ENCODE data around the gene ANK3.

Gene ANK3

DNA sequence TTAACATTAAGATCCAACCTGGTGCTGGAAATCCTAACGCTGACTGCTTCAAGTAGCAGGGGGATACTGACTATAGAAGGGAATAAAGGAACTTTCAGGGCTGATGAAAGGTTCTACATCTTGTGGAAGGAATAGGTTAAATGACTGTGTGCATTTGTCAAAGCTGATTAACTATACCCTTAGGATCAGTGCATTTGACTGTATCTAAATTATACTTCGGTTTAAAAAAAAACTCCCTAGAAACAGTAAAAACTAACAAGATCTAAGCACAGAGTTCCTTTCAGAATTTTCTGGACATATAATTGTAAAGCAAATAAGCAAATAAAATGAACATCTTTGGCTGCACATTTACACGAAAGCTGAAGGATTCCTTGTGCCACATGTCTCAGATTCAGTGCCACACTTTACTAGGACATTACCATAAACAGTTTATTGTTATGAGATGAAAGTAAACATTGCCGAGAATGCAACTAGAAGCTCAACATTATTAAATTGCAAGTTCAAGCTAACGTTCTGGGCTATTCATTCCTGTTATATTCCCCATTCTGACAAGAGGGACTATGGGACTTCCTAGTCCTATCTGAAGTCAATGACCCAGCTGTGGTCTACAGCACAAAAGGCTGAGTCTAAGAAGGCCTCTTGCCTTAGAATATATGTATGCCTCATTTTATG lies 20.7 kb downstream of the ANK3 start:
- Histone ChIP-seq H3K36me3 (ENCODE audit: control insufficient read depth in 1 of 2, insufficient read depth in 2 of 2, low read depth in 1 of 2, low read length in 2 of 2) (no peaks in the 10 kb centered on the region), H4K8ac (ENCODE audit: low read length) (no peak overlapping the region), H3K4me1 (ENCODE audit: control insufficient read depth, insufficient read depth, low read depth, low read length) (no peaks in the 10 kb centered on the region), H3K9ac (ENCODE audit: low read length) (no peak overlapping the region), H3K79me1 (replicated peaks; ENCODE audit: low read length, poor library complexity, severe bottlenecking) (peaks cover 2% of the 10 kb centered on the region), H3K14ac (ENCODE audit: low read length in 2 of 2) (no peak overlapping the region), H3K4ac (ENCODE audit: low read depth in 1 of 2, low read length in 2 of 2) (no peak overlapping the region), H2BK120ac (ENCODE audit: low read depth, low read length) (no peak overlapping the region), H2BK5ac (ENCODE audit: low read depth, low read length, poor library complexity, severe bottlenecking) (no peak overlapping the region), H2BK12ac (ENCODE audit: low read length in 2 of 2) (no peak overlapping the region), H2AFZ (ENCODE audit: low read depth, low read length) (no peak overlapping the region), H3K4me2 (ENCODE audit: low read length, poor library complexity, severe bottlenecking) (no peak overlapping the region), H3K27me3 (ENCODE audit: control insufficient read depth in 1 of 2, insufficient read depth in 1 of 2, low read length in 2 of 2) (no peaks in the 10 kb centered on the region), H3K4me3 (ENCODE audit: insufficient read depth in 1 of 2, low read depth in 1 of 2, low read length in 2 of 2) (no peak overlapping the region), H3K23ac (ENCODE audit: low read length in 2 of 2) (no peak overlapping the region), H4K91ac (ENCODE audit: low read length) (no peak overlapping the region), H2BK15ac (ENCODE audit: low read depth, poor library complexity, severe bottlenecking) (no peak overlapping the region), H3K18ac (ENCODE audit: low read depth in 1 of 2, low read length in 2 of 2) (no peak overlapping the region), H3K9me3 (ENCODE audit: control insufficient read depth, low read length) (no peaks in the 10 kb centered on the region), H3K27ac (ENCODE audit: low read length, poor library complexity, severe bottlenecking) (no peak overlapping the region), H2AK5ac (ENCODE audit: low read length, severe bottlenecking) (no peak overlapping the region)
- DNase-seq: no peak
- 89% methylated on average over 3 of the region's 5 CpGs for WGBS

DNA sequence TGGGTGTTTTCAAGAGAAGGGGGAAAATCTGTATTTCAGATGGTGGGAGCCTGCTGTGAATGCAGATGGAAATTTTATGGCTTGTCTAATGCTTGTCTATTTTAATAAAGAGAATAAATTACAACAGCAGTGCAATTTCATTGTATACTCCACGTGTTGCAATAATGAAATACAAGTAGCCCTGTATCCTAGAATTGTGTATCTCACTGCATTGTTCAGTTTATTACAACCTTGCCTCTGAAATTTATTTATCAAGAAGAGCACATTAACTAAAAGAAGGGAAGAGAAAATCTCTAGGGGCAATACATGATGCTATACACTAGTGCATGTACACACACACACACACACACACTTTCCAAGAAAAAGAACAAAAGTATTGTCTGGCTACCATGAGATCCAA lies 21.8 kb downstream of the ANK3 start:
- Histone ChIP-seq H3K4me1 (ENCODE audit: control insufficient read depth, insufficient read depth, low read depth, low read length) (no peaks in the 10 kb centered on the region), H3K27ac (ENCODE audit: low read length, poor library complexity, severe bottlenecking) (no peak overlapping the region), H3K36me3 (ENCODE audit: control insufficient read depth in 1 of 2, insufficient read depth in 2 of 2, low read depth in 1 of 2, low read length in 2 of 2) (no peaks in the 10 kb centered on the region), H3K23ac (ENCODE audit: low read length in 2 of 2) (no peak overlapping the region), H3K9ac (ENCODE audit: low read length) (no peak overlapping the region), H4K91ac (ENCODE audit: low read length) (no peak overlapping the region), H2BK15ac (ENCODE audit: low read depth, poor library complexity, severe bottlenecking) (no peak overlapping the region), H3K4ac (ENCODE audit: low read depth in 1 of 2, low read length in 2 of 2) (no peak overlapping the region), H2BK5ac (ENCODE audit: low read depth, low read length, poor library complexity, severe bottlenecking) (no peak overlapping the region), H3K4me3 (ENCODE audit: insufficient read depth in 1 of 2, low read depth in 1 of 2, low read length in 2 of 2) (no peak overlapping the region), H3K27me3 (ENCODE audit: control insufficient read depth in 1 of 2, insufficient read depth in 1 of 2, low read length in 2 of 2) (no peaks in the 10 kb centered on the region), H2AK5ac (ENCODE audit: low read length, severe bottlenecking) (no peak overlapping the region), H3K18ac (ENCODE audit: low read depth in 1 of 2, low read length in 2 of 2) (no peak overlapping the region), H4K8ac (ENCODE audit: low read length) (no peak overlapping the region), H2BK12ac (ENCODE audit: low read length in 2 of 2) (no peak overlapping the region), H3K79me1 (replicated peaks; ENCODE audit: low read length, poor library complexity, severe bottlenecking) (no peaks in the 10 kb centered on the region), H2AFZ (ENCODE audit: low read depth, low read length) (no peak overlapping the region), H3K14ac (ENCODE audit: low read length in 2 of 2) (no peak overlapping the region), H3K4me2 (ENCODE audit: low read length, poor library complexity, severe bottlenecking) (no peak overlapping the region), H2BK120ac (ENCODE audit: low read depth, low read length) (no peak overlapping the region), H3K9me3 (ENCODE audit: control insufficient read depth, low read length) (no peaks in the 10 kb centered on the region)
- no peak for DNase-seq
- WGBS: 100% methylated on average over 1 of the region's 1 CpG

- H3K9ac ChIP-seq (ENCODE audit: low read length): no peak overlapping the region
- H3K23ac ChIP-seq (ENCODE audit: low read length in 2 of 2): no peak overlapping the region
- H3K18ac ChIP-seq (ENCODE audit: low read depth in 1 of 2, low read length in 2 of 2): no peak overlapping the region
- no peak overlapping the region for H3K27ac ChIP-seq (ENCODE audit: low read length, poor library complexity, severe bottlenecking)
- no peak overlapping the region for H4K8ac ChIP-seq (ENCODE audit: low read length)
- H3K4me3 ChIP-seq (ENCODE audit: insufficient read depth in 1 of 2, low read depth in 1 of 2, low read length in 2 of 2): no peak overlapping the region
- H2BK12ac ChIP-seq (ENCODE audit: low read length in 2 of 2): peak overlapping the region in 1 of 2 experiments; percentile 70
- H2AK5ac ChIP-seq (ENCODE audit: low read length, severe bottlenecking): no peak overlapping the region
- WGBS: 21% methylated on average over 1 of the region's 2 CpGs
- H3K36me3 ChIP-seq (ENCODE audit: control insufficient read depth in 1 of 2, insufficient read depth in 2 of 2, low read depth in 1 of 2, low read length in 2 of 2): no peaks in the 10 kb centered on the region
- DNase-seq: no peak
- no peak overlapping the region for H2BK15ac ChIP-seq (ENCODE audit: low read depth, poor library complexity, severe bottlenecking)
- no peak overlapping the region for H4K91ac ChIP-seq (ENCODE audit: low read length)
- peaks cover 2% of the 10 kb centered on the region for H3K79me1 ChIP-seq (replicated peaks; ENCODE audit: low read length, poor library complexity, severe bottlenecking)
- H3K4me2 ChIP-seq (ENCODE audit: low read length, poor library complexity, severe bottlenecking): no peak overlapping the region
- no peaks in the 10 kb centered on the region for H3K4me1 ChIP-seq (ENCODE audit: control insufficient read depth, insufficient read depth, low read depth, low read length)
- H3K27me3 ChIP-seq (ENCODE audit: control insufficient read depth in 1 of 2, insufficient read depth in 1 of 2, low read length in 2 of 2): no peaks in the 10 kb centered on the region
- H3K4ac ChIP-seq (ENCODE audit: low read depth in 1 of 2, low read length in 2 of 2): no peak overlapping the region
- no peak overlapping the region for H2AFZ ChIP-seq (ENCODE audit: low read depth, low read length)
- no peak overlapping the region for H2BK5ac ChIP-seq (ENCODE audit: low read depth, low read length, poor library complexity, severe bottlenecking)
- H3K9me3 ChIP-seq (ENCODE audit: control insufficient read depth, low read length): no peaks in the 10 kb centered on the region
- no peak overlapping the region for H3K14ac ChIP-seq (ENCODE audit: low read length in 2 of 2)
- no peak overlapping the region for H2BK120ac ChIP-seq (ENCODE audit: low read depth, low read length)
Measured at GRCh38 chr10:60367431-60367830, 22.2 kb downstream of the ANK3 start.

DNA sequence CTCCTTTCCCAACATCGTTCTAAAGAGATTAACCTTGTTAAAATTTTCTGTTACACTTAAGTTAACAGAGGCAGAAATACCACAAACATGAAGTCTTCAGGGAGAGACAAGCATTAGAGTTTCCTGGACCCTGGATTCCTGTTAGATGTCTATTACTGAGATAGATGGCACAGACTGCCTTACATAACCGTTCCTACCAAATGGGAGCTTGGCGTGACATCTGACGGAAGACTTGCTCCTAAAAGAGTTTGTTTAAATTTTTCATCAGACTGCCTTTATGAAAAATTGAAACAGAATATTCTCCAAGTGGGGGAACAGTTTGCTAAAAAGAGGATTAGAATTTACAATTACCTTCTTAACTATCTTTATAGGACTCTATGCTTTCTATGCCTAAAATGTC lies 22.7 kb downstream of the ANK3 start:
- Histone ChIP-seq H3K23ac (ENCODE audit: low read length in 2 of 2) (no peak overlapping the region), H3K27me3 (ENCODE audit: control insufficient read depth in 1 of 2, insufficient read depth in 1 of 2, low read length in 2 of 2) (no peaks in the 10 kb centered on the region), H4K91ac (ENCODE audit: low read length) (no peak overlapping the region), H3K14ac (ENCODE audit: low read length in 2 of 2) (no peak overlapping the region), H3K9me3 (ENCODE audit: control insufficient read depth, low read length) (no peaks in the 10 kb centered on the region), H2BK5ac (ENCODE audit: low read depth, low read length, poor library complexity, severe bottlenecking) (no peak overlapping the region), H2BK12ac (ENCODE audit: low read length in 2 of 2) (no peak overlapping the region), H3K4me1 (ENCODE audit: control insufficient read depth, insufficient read depth, low read depth, low read length) (no peaks in the 10 kb centered on the region), H3K4me3 (ENCODE audit: insufficient read depth in 1 of 2, low read depth in 1 of 2, low read length in 2 of 2) (no peak overlapping the region), H3K4ac (ENCODE audit: low read depth in 1 of 2, low read length in 2 of 2) (no peak overlapping the region), H3K27ac (ENCODE audit: low read length, poor library complexity, severe bottlenecking) (no peak overlapping the region), H2AFZ (ENCODE audit: low read depth, low read length) (no peak overlapping the region), H3K9ac (ENCODE audit: low read length) (no peak overlapping the region), H4K8ac (ENCODE audit: low read length) (no peak overlapping the region), H3K79me1 (replicated peaks; ENCODE audit: low read length, poor library complexity, severe bottlenecking) (peaks cover 2% of the 10 kb centered on the region), H2BK120ac (ENCODE audit: low read depth, low read length) (no peak overlapping the region), H3K18ac (ENCODE audit: low read depth in 1 of 2, low read length in 2 of 2) (no peak overlapping the region), H2AK5ac (ENCODE audit: low read length, severe bottlenecking) (no peak overlapping the region), H3K4me2 (ENCODE audit: low read length, poor library complexity, severe bottlenecking) (no peak overlapping the region), H2BK15ac (ENCODE audit: low read depth, poor library complexity, severe bottlenecking) (no peak overlapping the region), H3K36me3 (ENCODE audit: control insufficient read depth in 1 of 2, insufficient read depth in 2 of 2, low read depth in 1 of 2, low read length in 2 of 2) (no peaks in the 10 kb centered on the region)
- no peak for DNase-seq
- WGBS: 96% methylated on average over 3 of the region's 4 CpGs

Measured in mesenchymal stem cell (in vitro differentiated cells and primary cell).